ENCODE results near the gene KCNJ6.

KCNJ6 gene

GRCh38 chr21:37869661-37870060, 46.6 kb downstream of the KCNJ6 start:
- Histone ChIP-seq H3K36me3 (ENCODE audit: insufficient read depth, low read length) (no peaks in the 10 kb centered on the region), H2AFZ (ENCODE audit: low read length) (no peak overlapping the region), H3K27ac (ENCODE audit: low read depth, low read length, poor library complexity, severe bottlenecking) (no peak overlapping the region), H3K9me3 (ENCODE audit: low read length) (no peaks in the 10 kb centered on the region), H3K4me1 (ENCODE audit: insufficient read depth, low read length, severe bottlenecking) (no peaks in the 10 kb centered on the region), H3K9ac (ENCODE audit: low read length) (no peak overlapping the region), H3K27me3 (ENCODE audit: insufficient read depth, low read length) (no peaks in the 10 kb centered on the region), H4K20me1 (ENCODE audit: insufficient read depth, low read length) (no peaks in the 10 kb centered on the region), H3K4me2 (ENCODE audit: low read length) (no peak overlapping the region), H3F3A (ENCODE audit: insufficient read depth, low read length) (no peaks in the 10 kb centered on the region), H3K9me2 (ENCODE audit: low read depth, low read length) (no peaks in the 10 kb centered on the region), H3K4me3 (ENCODE audit: low read depth, low read length, poor library complexity, severe bottlenecking) (no peak overlapping the region), H3K79me2 (ENCODE audit: insufficient read depth, low read length) (no peaks in the 10 kb centered on the region)
- TF ChIP-seq CTCF (IDR thresholded peaks at IDR 0.05; ENCODE audit: low read length): no peak
- no peak for TF ChIP-seq EZH2 (IDR thresholded peaks at IDR 0.05; ENCODE audit: borderline replicate concordance, low read length)

- H4K20me1 ChIP-seq (ENCODE audit: insufficient read depth, low read length): no peaks in the 10 kb centered on the region
- H2AFZ ChIP-seq (ENCODE audit: low read length): no peak overlapping the region
- H3K36me3 ChIP-seq (ENCODE audit: insufficient read depth, low read length): no peaks in the 10 kb centered on the region
- no peak overlapping the region for H3K27ac ChIP-seq (ENCODE audit: low read depth, low read length, poor library complexity, severe bottlenecking)
- TF ChIP-seq CTCF (IDR thresholded peaks at IDR 0.05; ENCODE audit: low read length) (no peak), EZH2 (IDR thresholded peaks at IDR 0.05; ENCODE audit: borderline replicate concordance, low read length) (no peak)
- H3F3A ChIP-seq (ENCODE audit: insufficient read depth, low read length): no peaks in the 10 kb centered on the region
- no peak overlapping the region for H3K4me2 ChIP-seq (ENCODE audit: low read length)
- H3K27me3 ChIP-seq (ENCODE audit: insufficient read depth, low read length): no peaks in the 10 kb centered on the region
- H3K9me3 ChIP-seq (ENCODE audit: low read length): no peaks in the 10 kb centered on the region
- H3K4me1 ChIP-seq (ENCODE audit: insufficient read depth, low read length, severe bottlenecking): no peaks in the 10 kb centered on the region
- no peak overlapping the region for H3K4me3 ChIP-seq (ENCODE audit: low read depth, low read length, poor library complexity, severe bottlenecking)
- H3K9ac ChIP-seq (ENCODE audit: low read length): no peak overlapping the region
- H3K9me2 ChIP-seq (ENCODE audit: low read depth, low read length): no peaks in the 10 kb centered on the region
- no peaks in the 10 kb centered on the region for H3K79me2 ChIP-seq (ENCODE audit: insufficient read depth, low read length)
Observed at GRCh38 chr21:37868446-37869295, 47.6 kb downstream of the KCNJ6 start.

GRCh38 chr21:37866027-37866426, 50.2 kb downstream of the KCNJ6 start:
- Histone ChIP-seq H3K79me2 (ENCODE audit: insufficient read depth, low read length) (no peaks in the 10 kb centered on the region), H3K9me3 (ENCODE audit: low read length) (no peaks in the 10 kb centered on the region), H3K9ac (ENCODE audit: low read length) (no peak overlapping the region), H3K9me2 (ENCODE audit: low read depth, low read length) (no peaks in the 10 kb centered on the region), H3K27ac (ENCODE audit: low read depth, low read length, poor library complexity, severe bottlenecking) (no peak overlapping the region), H3F3A (ENCODE audit: insufficient read depth, low read length) (no peaks in the 10 kb centered on the region), H2AFZ (ENCODE audit: low read length) (no peak overlapping the region), H3K36me3 (ENCODE audit: insufficient read depth, low read length) (no peaks in the 10 kb centered on the region), H4K20me1 (ENCODE audit: insufficient read depth, low read length) (no peaks in the 10 kb centered on the region), H3K27me3 (ENCODE audit: insufficient read depth, low read length) (no peaks in the 10 kb centered on the region), H3K4me2 (ENCODE audit: low read length) (no peak overlapping the region), H3K4me1 (ENCODE audit: insufficient read depth, low read length, severe bottlenecking) (no peaks in the 10 kb centered on the region), H3K4me3 (ENCODE audit: low read depth, low read length, poor library complexity, severe bottlenecking) (no peak overlapping the region)
- no peak for TF ChIP-seq EZH2 (IDR thresholded peaks at IDR 0.05; ENCODE audit: borderline replicate concordance, low read length)
- no peak for TF ChIP-seq CTCF (IDR thresholded peaks at IDR 0.05; ENCODE audit: low read length)
